BLaER1 (cell line): ENCODE measurements around the gene LUC7L3.

Experiments used
- H3K27ac ChIP-seq: shearing (Covaris generic); formaldehyde crosslinking; 2 replicates; pipeline ENCODE4 v1.8.1; 2022
- H3K27me3 ChIP-seq: shearing (Covaris generic); formaldehyde crosslinking; 2 replicates; pipeline ENCODE4 v1.8.1; 2022
- H3K36me3 ChIP-seq: shearing (Covaris generic); formaldehyde crosslinking; 2 replicates; pipeline ENCODE4 v1.8.1; 2022
- H3K4me1 ChIP-seq: shearing (Covaris generic); formaldehyde crosslinking; 2 replicates; pipeline ENCODE4 v1.8.1; 2022
- H3K4me2 ChIP-seq: shearing (Covaris generic); formaldehyde crosslinking; 2 replicates; pipeline ENCODE4 v1.8.1; 2022
- H3K4me3 ChIP-seq: shearing (Covaris generic); formaldehyde crosslinking; 2 replicates; pipeline ENCODE4 v1.8.1; 2022
- H3K9ac ChIP-seq: shearing (Covaris generic); formaldehyde crosslinking; 2 replicates; pipeline ENCODE4 v1.8.1; 2022
- H3K9me3 ChIP-seq: shearing (Covaris generic); formaldehyde crosslinking; 2 replicates; pipeline ENCODE4 v1.8.1; 2022
- H4K20me1 ChIP-seq: shearing (Covaris generic); formaldehyde crosslinking; 2 replicates; pipeline ENCODE4 v1.8.1; 2022
- Cebpa-rat ChIP-seq: shearing (Covaris generic); IDR thresholded peaks from 2 replicates; pipeline ENCODE4 v1.8.1; 2022

LUC7L3 gene

DNA sequence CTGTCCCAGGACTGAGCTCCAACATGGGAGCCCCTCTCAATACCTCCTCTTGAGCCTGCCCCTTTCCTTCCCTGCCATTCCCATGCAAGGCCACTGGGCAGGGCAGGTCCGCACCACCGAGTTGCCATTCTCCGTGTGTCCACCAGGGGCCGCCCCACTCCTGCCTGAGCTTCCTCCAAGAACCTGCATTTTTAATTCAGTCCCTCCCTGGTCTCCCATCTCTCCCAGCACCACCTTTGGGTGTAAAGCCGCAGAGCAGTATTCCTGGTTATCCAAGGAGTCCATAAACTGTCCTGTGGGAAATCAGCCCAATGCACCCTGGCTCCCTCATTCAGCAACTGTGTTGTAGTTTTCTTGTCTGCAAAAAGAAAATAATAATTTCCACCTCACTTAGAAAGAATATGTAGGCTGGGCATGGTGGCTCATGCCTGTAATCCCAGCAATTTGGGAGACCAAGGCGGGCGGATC is 63.8 kb downstream of the LUC7L3 start:
- H3K27ac ChIP-seq = no peak overlapping the region
- TF ChIP-seq Cebpa-rat = no peak

DNA sequence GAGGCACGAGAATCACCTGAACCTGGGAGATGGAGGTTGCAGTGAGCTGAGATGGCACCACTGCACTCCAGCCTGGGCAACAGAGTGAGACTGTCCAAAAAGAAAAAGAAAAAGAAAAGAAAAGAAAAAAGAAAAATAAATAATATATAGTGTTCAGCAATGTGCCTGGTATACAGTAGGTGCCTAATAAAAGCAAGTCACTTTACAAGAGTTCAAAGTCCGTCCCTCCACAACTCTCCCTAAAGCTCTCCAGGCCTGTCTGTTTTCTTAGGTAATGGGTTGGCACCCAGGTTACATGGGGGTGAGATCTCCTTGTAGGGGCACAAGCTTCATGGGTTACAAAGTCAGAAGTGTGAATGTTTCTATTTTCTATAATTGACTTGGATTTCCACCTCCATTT is 64.5 kb downstream of the LUC7L3 start:
- Histone ChIP-seq H3K27ac (no peak overlapping the region), H3K9ac (no peak overlapping the region), H3K4me2 (no peak overlapping the region), H3K4me3 (no peak overlapping the region), H3K4me1 (no peaks in the 10 kb centered on the region), H4K20me1 (no peaks in the 10 kb centered on the region), H3K27me3 (no peaks in the 10 kb centered on the region), H3K9me3 (no peaks in the 10 kb centered on the region), H3K36me3 (no peaks in the 10 kb centered on the region)
- TF ChIP-seq Cebpa-rat = no peak

More for the DNA sequence above, 63.8 kb downstream of the LUC7L3 start:
- H3K27me3 ChIP-seq = no peaks in the 10 kb centered on the region
- H3K4me1 ChIP-seq = no peaks in the 10 kb centered on the region
- no peaks in the 10 kb centered on the region for H3K36me3 ChIP-seq
- no peaks in the 10 kb centered on the region for H3K9me3 ChIP-seq
- H3K4me3 ChIP-seq = no peak overlapping the region
- H3K9ac ChIP-seq = no peak overlapping the region
- H3K4me2 ChIP-seq = no peak overlapping the region
- H4K20me1 ChIP-seq = no peaks in the 10 kb centered on the region

DNA sequence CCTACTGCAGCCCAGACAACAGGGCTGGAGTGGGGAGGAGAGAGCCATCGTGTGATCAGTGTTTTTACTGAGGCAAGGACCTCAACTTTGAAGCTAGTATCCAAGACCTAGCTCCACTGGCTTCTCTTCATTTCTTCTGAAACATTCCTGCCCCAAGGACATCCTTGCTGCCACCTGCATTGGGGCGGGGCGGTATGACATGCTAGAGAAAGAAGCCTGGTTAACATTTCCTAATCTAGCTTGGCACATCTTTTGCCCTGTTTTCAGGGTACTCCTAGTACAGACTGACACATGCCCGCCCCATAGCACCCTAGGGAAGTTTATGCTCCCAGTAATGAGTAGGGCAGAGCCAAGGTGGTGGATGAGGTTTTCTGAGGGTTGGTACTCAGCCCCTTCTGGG is 65.7 kb downstream of the LUC7L3 start:
- Histone ChIP-seq H3K36me3 (no peaks in the 10 kb centered on the region), H3K4me2 (no peak overlapping the region), H3K4me1 (0 out of 2 replicates have a peak, but pooled peaks cover 1% of the 10 kb centered on the region), H3K9ac (no peak overlapping the region), H3K9me3 (no peaks in the 10 kb centered on the region), H3K4me3 (no peak overlapping the region), H4K20me1 (no peaks in the 10 kb centered on the region), H3K27ac (no peak overlapping the region), H3K27me3 (no peaks in the 10 kb centered on the region)
- no peak for TF ChIP-seq Cebpa-rat

DNA sequence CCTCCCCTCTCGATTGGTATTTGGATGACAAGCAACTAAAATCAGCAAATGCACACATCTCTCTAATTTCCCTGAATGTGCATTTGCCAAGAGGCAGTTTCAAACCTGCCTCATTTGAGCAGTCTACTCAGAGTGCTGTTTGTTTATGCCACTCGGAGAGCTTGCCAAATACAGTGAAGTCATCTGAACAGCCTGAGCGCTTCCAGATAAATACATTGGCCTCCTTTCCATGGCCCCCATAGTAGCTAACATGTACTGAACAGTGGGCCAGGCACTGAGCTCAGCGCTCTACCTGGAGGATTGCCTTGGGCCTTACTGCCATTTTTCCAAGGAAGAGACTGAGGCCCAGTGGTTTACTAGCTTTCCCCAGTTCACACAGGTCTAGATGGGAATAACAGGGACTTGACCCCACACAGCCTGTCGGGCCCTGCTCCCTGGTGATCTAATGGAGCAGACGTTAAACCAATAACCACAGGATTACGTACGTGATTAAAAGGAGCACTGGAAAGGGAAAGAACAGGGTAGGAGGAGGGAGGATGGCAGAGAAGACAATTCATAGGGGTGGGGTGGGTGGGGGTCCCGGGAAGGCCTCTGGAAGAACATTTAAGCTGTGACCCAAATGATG is 66.7 kb downstream of the LUC7L3 start:
- H4K20me1 ChIP-seq = no peaks in the 10 kb centered on the region
- H3K27me3 ChIP-seq = no peaks in the 10 kb centered on the region
- H3K36me3 ChIP-seq = no peaks in the 10 kb centered on the region
- H3K9me3 ChIP-seq = no peaks in the 10 kb centered on the region
- H3K4me2 ChIP-seq = no peak overlapping the region
- H3K9ac ChIP-seq = no peak overlapping the region
- H3K4me1 ChIP-seq = peaks cover 11% of the 10 kb centered on the region
- H3K4me3 ChIP-seq = no peak overlapping the region
- no peak overlapping the region for H3K27ac ChIP-seq
- no peak for TF ChIP-seq Cebpa-rat

DNA sequence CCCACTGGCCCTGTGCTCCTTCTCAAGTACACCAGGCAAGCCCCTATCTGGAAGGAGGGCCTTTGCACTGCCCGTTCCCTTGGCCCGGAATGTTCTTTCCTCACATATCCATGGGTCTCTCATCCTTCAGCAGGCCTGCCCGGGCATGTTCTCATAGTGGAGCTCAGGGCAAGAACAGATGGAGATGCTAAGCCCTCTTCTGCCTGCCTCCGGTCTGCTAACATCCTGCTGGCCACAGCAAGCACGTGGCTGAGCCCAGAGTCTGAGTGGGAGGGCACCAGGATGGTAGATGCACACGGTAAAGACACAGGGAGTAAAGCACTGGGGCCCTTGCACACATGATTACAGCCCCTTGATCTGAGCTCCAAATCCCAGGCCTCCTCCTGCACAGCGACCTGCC is 67.7 kb downstream of the LUC7L3 start:
- no peak for TF ChIP-seq Cebpa-rat
- no peak overlapping the region for H3K9ac ChIP-seq
- H3K4me1 ChIP-seq = peaks cover 11% of the 10 kb centered on the region
- H3K36me3 ChIP-seq = no peaks in the 10 kb centered on the region
- H3K4me2 ChIP-seq = no peak overlapping the region
- no peaks in the 10 kb centered on the region for H3K27me3 ChIP-seq
- no peaks in the 10 kb centered on the region for H3K9me3 ChIP-seq
- H3K4me3 ChIP-seq = no peak overlapping the region
- no peak overlapping the region for H3K27ac ChIP-seq
- H4K20me1 ChIP-seq = no peaks in the 10 kb centered on the region

DNA sequence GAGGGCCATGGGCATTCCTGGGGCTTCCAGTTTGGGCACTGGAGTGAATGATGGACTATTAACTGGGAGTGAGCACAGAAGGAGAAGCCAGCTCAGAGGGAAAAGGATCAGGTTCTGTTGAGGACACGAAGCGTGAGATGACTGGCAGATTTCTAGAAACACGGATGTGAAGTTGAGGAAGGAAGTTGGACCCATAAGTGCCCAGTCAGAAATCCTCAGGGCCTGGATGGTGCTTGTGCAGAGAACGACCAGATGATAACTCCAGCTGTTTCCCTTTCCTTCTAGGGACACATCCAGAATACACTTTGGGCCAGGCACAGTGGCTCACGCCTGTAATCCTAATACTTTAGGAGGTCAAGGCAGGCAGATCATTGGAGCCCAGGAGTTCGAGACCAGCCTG is 71.2 kb downstream of the LUC7L3 start:
- no peaks in the 10 kb centered on the region for H4K20me1 ChIP-seq
- no peak for TF ChIP-seq Cebpa-rat
- no peak overlapping the region for H3K4me3 ChIP-seq
- no peaks in the 10 kb centered on the region for H3K27me3 ChIP-seq
- H3K4me1 ChIP-seq = peaks cover 11% of the 10 kb centered on the region
- H3K9me3 ChIP-seq = no peaks in the 10 kb centered on the region
- H3K4me2 ChIP-seq = peak overlapping the region; percentile 15; the same call in 1 of the 2 replicates
- H3K27ac ChIP-seq = no peak overlapping the region
- H3K9ac ChIP-seq = no peak overlapping the region
- H3K36me3 ChIP-seq = no peaks in the 10 kb centered on the region

DNA sequence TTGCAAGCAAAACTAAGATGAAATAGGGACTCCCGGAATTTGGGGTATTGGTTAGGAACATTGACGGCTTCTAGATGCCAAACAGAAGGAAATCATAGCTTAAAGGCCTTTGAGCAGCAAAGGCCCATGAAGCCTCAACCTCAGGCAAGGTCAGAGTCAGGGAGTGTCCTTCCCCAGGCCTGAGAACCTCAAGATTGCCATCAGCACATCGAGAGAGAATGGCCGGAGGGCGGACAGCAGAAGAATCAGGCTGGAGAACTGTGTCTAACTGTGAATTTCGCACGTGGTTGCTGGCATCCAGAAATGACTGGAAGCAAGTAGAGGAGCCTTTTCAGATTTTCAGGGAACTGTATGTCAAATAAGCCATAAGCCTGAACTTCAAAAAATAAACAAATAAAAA is 72.7 kb downstream of the LUC7L3 start:
- H3K36me3 ChIP-seq = no peaks in the 10 kb centered on the region
- H3K27me3 ChIP-seq = no peaks in the 10 kb centered on the region
- TF ChIP-seq Cebpa-rat = no peak
- H3K27ac ChIP-seq = no peak overlapping the region
- H3K4me2 ChIP-seq = no peak overlapping the region
- no peak overlapping the region for H3K9ac ChIP-seq
- H3K9me3 ChIP-seq = no peaks in the 10 kb centered on the region
- peaks cover 11% of the 10 kb centered on the region for H3K4me1 ChIP-seq
- H4K20me1 ChIP-seq = no peaks in the 10 kb centered on the region
- H3K4me3 ChIP-seq = no peak overlapping the region

DNA sequence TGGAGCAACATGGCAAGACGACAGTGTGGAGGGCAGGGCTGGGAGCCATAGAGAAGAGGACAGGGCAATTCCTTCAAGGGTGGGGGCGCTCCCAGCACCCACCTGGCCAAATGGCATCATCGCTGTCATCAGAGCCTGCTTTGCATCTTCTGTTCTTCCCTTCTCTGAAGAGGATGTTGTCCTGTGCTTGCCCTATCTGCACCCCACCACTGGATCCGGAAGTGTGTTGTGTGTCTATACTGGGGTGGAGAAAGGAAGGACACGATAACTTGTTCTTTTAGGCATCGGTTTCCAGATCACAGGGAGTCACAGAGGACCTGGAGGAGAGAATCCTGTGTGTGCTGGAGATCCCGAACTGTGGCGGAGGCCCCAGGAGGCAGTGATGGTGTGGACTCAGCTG is 73.6 kb downstream of the LUC7L3 start:
- H3K27ac ChIP-seq = no peak overlapping the region
- no peaks in the 10 kb centered on the region for H4K20me1 ChIP-seq
- H3K9me3 ChIP-seq = no peaks in the 10 kb centered on the region
- no peak overlapping the region for H3K4me3 ChIP-seq
- peaks cover 11% of the 10 kb centered on the region for H3K4me1 ChIP-seq
- TF ChIP-seq Cebpa-rat = no peak
- H3K9ac ChIP-seq = no peak overlapping the region
- H3K36me3 ChIP-seq = no peaks in the 10 kb centered on the region
- H3K27me3 ChIP-seq = no peaks in the 10 kb centered on the region
- H3K4me2 ChIP-seq = no peak overlapping the region

DNA sequence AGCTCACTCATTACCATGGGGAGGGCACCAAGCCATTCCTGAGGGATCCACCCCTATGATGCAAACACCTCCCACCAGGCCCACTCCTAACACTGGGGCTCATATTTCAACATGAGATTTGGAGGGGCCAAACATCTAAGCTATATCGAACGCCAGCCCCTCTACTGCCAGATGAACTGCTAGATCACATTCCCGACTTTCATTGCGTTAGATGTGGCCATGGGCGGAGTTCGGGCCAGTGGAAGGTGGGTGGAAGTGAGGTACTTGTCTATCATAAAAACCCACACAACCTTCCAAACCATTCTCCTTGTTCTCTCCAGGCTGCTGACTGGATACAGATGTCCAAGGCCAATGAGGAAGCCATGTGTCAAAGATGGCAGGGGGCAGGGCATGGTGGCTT is 75.0 kb downstream of the LUC7L3 start:
- Histone ChIP-seq H3K27me3 (no peaks in the 10 kb centered on the region), H4K20me1 (no peaks in the 10 kb centered on the region), H3K4me3 (no peak overlapping the region), H3K27ac (no peak overlapping the region), H3K4me1 (peaks cover 11% of the 10 kb centered on the region), H3K9me3 (no peaks in the 10 kb centered on the region), H3K4me2 (no peak overlapping the region), H3K9ac (no peak overlapping the region), H3K36me3 (no peaks in the 10 kb centered on the region)
- no peak for TF ChIP-seq Cebpa-rat

DNA sequence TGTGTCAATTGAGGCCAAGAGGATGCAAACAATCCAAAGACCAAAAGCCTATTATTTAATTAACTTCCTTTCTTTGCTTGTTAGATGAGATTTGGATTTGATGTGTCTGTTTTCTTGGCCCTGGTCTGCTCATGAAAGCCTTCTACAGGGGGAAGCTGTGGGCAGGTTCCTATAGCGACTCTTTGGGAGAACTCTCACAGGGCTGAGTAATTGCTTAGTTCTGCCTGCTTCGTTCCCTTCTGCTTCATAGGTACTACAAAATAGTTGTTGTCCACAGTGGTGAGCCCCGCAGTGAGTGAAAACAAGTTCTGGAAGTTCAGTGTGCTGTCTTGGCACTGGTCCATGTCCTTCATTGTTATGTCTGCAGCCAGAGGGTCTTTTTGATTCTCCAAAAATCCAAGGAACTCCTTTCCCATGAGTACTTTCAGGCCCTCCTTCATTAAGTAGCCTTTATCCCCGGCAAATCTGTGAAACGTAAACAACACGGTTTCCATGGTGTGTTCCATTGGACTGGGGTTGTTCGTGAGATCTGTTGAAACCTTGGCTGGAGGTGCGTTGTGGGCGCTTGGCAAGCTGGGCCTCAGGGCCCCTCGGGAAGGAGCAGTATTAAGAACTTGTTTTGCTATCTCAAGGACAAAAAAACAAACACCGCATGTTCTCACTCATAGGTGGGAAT is 77.9 kb downstream of the LUC7L3 start:
- TF ChIP-seq Cebpa-rat = no peak

More for the DNA sequence above, 77.9 kb downstream of the LUC7L3 start:
- H4K20me1 ChIP-seq = no peaks in the 10 kb centered on the region
- H3K4me3 ChIP-seq = no peak overlapping the region
- H3K36me3 ChIP-seq = no peaks in the 10 kb centered on the region
- H3K27me3 ChIP-seq = no peaks in the 10 kb centered on the region
- no peak overlapping the region for H3K9ac ChIP-seq
- H3K4me2 ChIP-seq = no peak overlapping the region
- no peaks in the 10 kb centered on the region for H3K9me3 ChIP-seq
- peaks cover 8% of the 10 kb centered on the region for H3K4me1 ChIP-seq
- no peak overlapping the region for H3K27ac ChIP-seq
